ENCODE data around the gene PNMT.
"Not testable (repeated sequence)": the region's sequence is repeated elsewhere in the genome, so short reads cannot be mapped to it uniquely, and the experiment has no call there.

PNMT gene

DNA sequence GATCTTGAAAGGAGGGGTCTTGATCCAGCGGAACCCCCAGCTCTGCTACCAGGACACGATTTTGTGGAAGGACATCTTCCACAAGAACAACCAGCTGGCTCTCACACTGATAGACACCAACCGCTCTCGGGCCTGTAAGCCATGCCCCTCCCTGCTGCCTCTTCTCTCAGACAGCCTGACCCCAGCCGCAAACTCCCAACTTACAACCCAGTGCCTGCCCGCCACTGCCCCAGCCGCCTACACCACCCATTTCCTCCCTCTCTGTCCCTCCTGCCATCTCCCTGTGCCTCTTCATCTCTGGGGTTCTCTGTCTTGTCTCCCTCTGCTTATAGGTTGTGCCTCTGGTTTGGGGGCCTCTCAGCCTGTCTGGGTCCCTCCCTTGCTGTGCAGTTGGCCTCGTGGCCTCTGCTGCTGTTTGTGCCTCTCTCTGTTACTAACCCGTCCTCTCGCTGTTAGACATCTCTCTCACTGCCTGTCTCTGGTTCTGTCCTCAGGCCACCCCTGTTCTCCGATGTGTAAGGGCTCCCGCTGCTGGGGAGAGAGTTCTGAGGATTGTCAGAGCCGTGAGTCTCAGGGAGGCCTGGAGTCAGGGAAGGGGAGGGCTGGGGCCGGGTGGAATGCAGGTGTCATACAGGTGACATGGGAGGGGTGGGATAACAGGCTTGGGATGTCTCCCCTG, 41.2 kb downstream of the PNMT start:
- DNase-seq (ENCODE audit: low read depth): no peak

DNA sequence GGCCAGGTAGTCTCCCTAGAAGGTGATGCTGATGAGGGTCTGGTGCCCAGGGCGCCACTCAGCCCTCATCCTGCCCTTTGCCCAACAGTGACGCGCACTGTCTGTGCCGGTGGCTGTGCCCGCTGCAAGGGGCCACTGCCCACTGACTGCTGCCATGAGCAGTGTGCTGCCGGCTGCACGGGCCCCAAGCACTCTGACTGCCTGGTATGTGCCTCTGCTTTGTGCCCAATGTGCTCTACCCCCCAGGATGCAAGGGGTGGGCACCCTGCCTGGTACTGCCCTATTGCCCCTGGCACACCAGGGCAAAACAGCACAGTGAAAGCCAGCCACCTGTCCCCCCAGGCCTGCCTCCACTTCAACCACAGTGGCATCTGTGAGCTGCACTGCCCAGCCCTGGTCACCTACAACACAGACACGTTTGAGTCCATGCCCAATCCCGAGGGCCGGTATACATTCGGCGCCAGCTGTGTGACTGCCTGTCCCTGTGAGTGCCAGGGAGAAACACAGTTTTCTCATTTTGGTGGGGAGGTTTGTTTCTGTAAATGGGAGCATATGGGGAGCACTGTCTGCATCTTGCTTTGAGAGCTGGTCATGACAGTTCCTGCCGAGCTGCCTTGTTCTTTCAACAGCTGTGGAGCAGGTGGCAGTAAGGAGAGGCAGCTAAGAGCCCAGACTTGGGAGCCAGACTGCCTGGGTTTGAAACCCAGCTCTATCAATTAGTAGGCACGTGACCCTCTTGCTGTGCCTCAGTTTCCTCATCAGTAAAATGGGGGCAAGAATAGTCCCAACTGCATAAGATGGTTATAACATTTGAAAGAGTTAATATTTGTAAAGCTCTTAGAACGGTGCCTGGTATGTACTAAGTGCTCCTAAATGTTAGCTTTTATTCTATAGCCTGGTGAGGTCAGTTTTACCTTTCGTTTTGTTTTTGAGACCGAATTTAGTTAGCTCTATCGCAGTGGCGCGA, 42.0 kb downstream of the PNMT start:
- no peak for DNase-seq (ENCODE audit: low read depth)

- not testable (repeated sequence) for DNase-seq (ENCODE audit: low read depth)
These were observed 42.8 kb downstream of the PNMT start for GRCh38 chr17:39711071-39711470.

DNA sequence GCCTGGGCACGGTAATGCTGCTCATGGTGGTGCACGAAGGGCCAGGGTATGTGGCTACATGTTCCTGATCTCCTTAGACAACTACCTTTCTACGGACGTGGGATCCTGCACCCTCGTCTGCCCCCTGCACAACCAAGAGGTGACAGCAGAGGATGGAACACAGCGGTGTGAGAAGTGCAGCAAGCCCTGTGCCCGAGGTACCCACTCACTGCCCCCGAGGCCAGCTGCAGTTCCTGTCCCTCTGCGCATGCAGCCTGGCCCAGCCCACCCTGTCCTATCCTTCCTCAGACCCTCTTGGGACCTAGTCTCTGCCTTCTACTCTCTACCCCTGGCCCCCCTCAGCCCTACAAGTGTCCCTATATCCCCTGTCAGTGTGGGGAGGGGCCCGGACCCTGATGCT, 43.6 kb downstream of the PNMT start:
- DNase-seq (ENCODE audit: low read depth): no peak

GRCh38 chr17:39714234-39714633, 46.0 kb downstream of the PNMT start:
- no peak for DNase-seq (ENCODE audit: low read depth)

GRCh38 chr17:39715375-39716072, 47.3 kb downstream of the PNMT start:
- DNase-seq (ENCODE audit: low read depth): no peak

GRCh38 chr17:39716073-39716818, 48.0 kb downstream of the PNMT start:
- DNase-seq (ENCODE audit: low read depth): no peak

- DNase-seq (ENCODE audit: low read depth): no peak
These were observed 48.8 kb downstream of the PNMT start for GRCh38 chr17:39716879-39717536.

DNA sequence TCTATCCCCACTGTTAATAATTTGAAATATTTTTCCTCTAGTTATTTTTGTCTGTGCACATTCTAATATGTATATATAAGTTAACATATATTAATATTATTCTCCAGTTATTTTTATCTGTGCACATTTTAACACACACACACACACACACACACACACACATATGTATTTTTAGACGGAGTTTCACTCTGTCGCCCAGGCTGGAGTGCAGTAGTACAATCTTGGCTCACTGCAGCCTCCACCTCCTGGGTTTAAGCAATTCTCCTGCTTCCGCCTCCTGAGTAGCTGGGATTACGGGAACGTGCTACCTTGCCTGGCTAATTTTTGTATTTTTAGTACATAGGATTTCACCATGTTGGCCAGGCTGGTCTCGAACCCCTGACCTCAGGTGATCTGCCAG, 49.4 kb downstream of the PNMT start:
- no peak for DNase-seq (ENCODE audit: low read depth)

GRCh38 chr17:39719563-39720355, 51.5 kb downstream of the PNMT start:
- DNase-seq (ENCODE audit: low read depth): no peak
